RWPE2 (cell line): ENCODE results near the gene SLC16A4.

Experiments
- ATAC-seq: fragments of 200-7000 bp; cut with Tn5 transposase; 3 replicates; pipeline ENCODE4 v1.9.1; 2021; ENCODE audit warnings: low read depth
- DNase-seq: peaks from one replicate; pipeline ENCODE4 v3.0.0-alpha.2; 2020; ENCODE audit warnings: low spot score
- H3K27ac ChIP-seq: fragments of 450-650 bp; 2 replicates; pipeline ENCODE4 v1.5.1; 2017; ENCODE audit warnings: mild to moderate bottlenecking; ENCODE audit not compliant: poor library complexity, severe bottlenecking
- H3K27me3 ChIP-seq: fragments of 250-450 bp; sonication (Bioruptor Pico); 2 replicates; pipeline ENCODE4 v1.5.1; 2021; ENCODE audit warnings: mild to moderate bottlenecking, moderate library complexity; ENCODE audit not compliant: insufficient read depth, poor library complexity, severe bottlenecking
- H3K36me3 ChIP-seq: fragments of 250-450 bp; sonication (Bioruptor Pico); 2 replicates; pipeline ENCODE4 v1.5.1; 2020; ENCODE audit warnings: low read depth, mild to moderate bottlenecking, moderate library complexity
- H3K4me1 ChIP-seq: fragments of 250-450 bp; sonication (Bioruptor Pico); 2 replicates; pipeline ENCODE4 v1.5.1; 2021; ENCODE audit warnings: mild to moderate bottlenecking, moderate library complexity; ENCODE audit not compliant: insufficient read depth, poor library complexity, severe bottlenecking
- H3K4me3 ChIP-seq: fragments of 250-450 bp; sonication (Bioruptor Pico); 2 replicates; pipeline ENCODE4 v1.5.1; 2021; ENCODE audit warnings: mild to moderate bottlenecking, moderate library complexity; ENCODE audit not compliant: severe bottlenecking
- H3K9me3 ChIP-seq: fragments of 250-450 bp; sonication (Bioruptor Pico); 2 replicates; pipeline ENCODE4 v1.5.1; 2021; ENCODE audit warnings: mild to moderate bottlenecking, moderate library complexity; ENCODE audit not compliant: severe bottlenecking
- TF ChIP-seq, protein P1 (sequence below): fragments of 450-650 bp; IDR thresholded peaks from one replicate; pipeline ENCODE4 v1.5.1; 2017; ENCODE audit warnings: mild to moderate bottlenecking, moderate library complexity; ENCODE audit not compliant: poor library complexity, severe bottlenecking

Gene SLC16A4

GRCh38 chr1:110426854-110427253 is 36.0 kb upstream of the SLC16A4 start:
- Histone ChIP-seq H3K27ac (no peak overlapping the region), H3K4me1 (no peaks in the 10 kb centered on the region), H3K36me3 (no peaks in the 10 kb centered on the region), H3K9me3 (no peaks in the 10 kb centered on the region), H3K4me3 (no peak overlapping the region), H3K27me3 (no peaks in the 10 kb centered on the region)
- DNase-seq (no peak), ATAC-seq (no peak)
- TF ChIP-seq, protein P1, sequence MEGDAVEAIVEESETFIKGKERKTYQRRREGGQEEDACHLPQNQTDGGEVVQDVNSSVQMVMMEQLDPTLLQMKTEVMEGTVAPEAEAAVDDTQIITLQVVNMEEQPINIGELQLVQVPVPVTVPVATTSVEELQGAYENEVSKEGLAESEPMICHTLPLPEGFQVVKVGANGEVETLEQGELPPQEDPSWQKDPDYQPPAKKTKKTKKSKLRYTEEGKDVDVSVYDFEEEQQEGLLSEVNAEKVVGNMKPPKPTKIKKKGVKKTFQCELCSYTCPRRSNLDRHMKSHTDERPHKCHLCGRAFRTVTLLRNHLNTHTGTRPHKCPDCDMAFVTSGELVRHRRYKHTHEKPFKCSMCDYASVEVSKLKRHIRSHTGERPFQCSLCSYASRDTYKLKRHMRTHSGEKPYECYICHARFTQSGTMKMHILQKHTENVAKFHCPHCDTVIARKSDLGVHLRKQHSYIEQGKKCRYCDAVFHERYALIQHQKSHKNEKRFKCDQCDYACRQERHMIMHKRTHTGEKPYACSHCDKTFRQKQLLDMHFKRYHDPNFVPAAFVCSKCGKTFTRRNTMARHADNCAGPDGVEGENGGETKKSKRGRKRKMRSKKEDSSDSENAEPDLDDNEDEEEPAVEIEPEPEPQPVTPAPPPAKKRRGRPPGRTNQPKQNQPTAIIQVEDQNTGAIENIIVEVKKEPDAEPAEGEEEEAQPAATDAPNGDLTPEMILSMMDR, result no peak

GRCh38 chr1:110425612-110426152 is 34.9 kb upstream of the SLC16A4 start:
- Histone ChIP-seq H3K27me3 (no peaks in the 10 kb centered on the region), H3K27ac (no peak overlapping the region), H3K36me3 (no peaks in the 10 kb centered on the region), H3K4me3 (no peak overlapping the region), H3K9me3 (no peaks in the 10 kb centered on the region), H3K4me1 (no peaks in the 10 kb centered on the region)
- no peak for ATAC-seq
- TF ChIP-seq, protein P1, result no peak
- no peak for DNase-seq

DNA sequence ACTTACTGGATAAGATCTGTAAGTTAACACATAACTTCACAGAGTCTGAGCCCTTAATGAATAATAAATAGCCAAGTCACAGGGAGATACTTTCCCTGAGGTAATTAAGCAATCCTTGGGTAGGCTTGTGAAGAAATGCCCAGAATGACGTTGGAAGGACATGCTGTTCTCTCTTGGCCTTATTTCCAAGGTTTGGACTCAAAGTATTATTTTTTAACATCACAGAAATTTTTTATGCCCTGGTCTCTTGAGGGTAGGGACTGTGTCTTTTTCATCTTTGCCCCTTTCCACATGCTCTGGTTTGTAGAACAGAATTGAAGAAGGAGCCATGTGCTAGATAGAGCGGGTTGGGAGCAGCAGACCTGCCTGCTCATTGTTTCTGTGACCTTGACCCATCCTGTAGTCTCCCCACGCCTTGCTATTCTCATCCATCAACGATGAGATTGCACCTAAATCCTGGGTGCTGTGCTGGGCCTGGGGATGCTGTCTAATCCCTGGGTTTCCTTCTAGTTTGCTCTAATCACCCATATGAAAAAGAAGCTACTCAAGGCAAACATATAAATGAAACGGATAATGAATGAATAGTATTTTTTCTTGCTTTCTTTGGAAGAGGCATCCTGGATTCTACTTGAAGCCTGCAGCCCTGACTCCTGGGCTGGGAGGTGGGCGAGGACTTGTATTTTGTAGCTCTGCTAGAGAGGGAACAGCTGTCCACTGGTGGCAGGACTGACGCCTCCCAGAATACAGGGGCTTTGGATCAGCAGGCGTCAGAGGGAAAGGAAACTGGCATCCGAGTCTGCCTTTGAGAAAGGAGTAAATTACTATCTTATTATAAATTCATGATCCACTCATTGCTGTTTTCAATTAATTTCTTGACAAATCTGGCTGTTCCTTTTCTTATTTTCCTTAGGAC is 34.1 kb upstream of the SLC16A4 start:
- H3K27ac ChIP-seq, result no peak overlapping the region
- ATAC-seq (no peak), DNase-seq (no peak)
- no peak overlapping the region for H3K4me3 ChIP-seq
- TF ChIP-seq, protein P1, result no peak
- no peaks in the 10 kb centered on the region for H3K9me3 ChIP-seq
- no peaks in the 10 kb centered on the region for H3K36me3 ChIP-seq
- H3K27me3 ChIP-seq, result no peaks in the 10 kb centered on the region
- H3K4me1 ChIP-seq, result no peaks in the 10 kb centered on the region

DNA sequence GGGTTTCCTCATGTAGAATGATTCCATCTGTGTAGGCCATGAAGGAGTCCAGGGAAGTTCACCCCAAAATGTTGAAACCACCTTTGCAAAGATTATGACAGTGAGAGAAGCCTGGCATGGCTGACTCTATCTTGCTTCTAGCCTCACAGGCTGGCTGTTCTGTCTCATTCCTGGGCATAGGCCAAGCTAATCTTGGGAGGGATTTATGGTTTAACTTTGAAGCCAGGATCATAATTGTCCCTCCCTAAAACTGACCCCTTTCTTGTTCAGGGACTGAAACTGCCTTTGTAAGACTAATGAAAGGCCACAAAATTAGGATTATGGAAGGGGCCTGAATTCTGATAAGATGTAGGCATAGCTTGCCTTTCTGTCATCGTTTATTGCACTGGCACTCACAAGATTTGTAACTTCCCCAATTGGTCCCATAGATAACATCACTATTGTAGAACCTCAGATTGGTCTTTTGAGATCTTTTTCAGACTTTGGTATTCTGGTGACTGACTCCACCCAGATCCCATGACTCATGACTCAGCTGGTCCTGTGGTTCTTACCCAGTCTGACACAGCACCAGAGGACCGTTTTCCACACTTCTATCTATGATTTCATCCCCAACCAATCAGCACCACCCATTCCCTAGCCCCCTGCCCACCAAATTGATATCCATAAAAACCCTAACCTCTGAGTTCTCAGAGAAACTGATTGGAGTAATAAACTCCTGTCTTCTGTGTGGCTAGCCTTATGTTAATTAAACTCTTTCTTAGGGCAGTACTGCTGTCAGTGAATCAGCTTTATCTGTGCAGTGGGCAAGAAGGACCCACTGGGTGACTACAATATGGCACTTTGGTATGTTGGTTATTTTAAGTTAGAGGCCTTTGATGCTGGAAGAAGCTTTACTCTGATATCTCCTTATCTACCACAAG is 30.3 kb upstream of the SLC16A4 start:
- no peak overlapping the region for H3K27ac ChIP-seq
- ATAC-seq, result peak; percentile 57; the same call in 2 of the 3 replicates

More for the DNA sequence above, 30.3 kb upstream of the SLC16A4 start:
- H3K36me3 ChIP-seq, result no peaks in the 10 kb centered on the region
- no peaks in the 10 kb centered on the region for H3K4me1 ChIP-seq
- no peaks in the 10 kb centered on the region for H3K27me3 ChIP-seq
- no peak for DNase-seq
- no peak overlapping the region for H3K4me3 ChIP-seq
- H3K9me3 ChIP-seq, result no peaks in the 10 kb centered on the region
- TF ChIP-seq, protein P1, result no peak
